Mammary epithelial cell (primary cell): Measurements from ENCODE around the gene SEPTIN5.

Source experiments
- CTCF ChIP-seq, 2 donors: IDR thresholded peaks in 1 of 2; conservative IDR thresholded peaks in 1 of 2; 2 replicates each; pipeline ENCODE4 v1.5.1; 2011 to 2012; ENCODE audit warnings: inconsistent platforms in 2 of 2, low read length in 2 of 2, mild to moderate bottlenecking in 2 of 2, control low read depth in 1 of 2, low read depth in 1 of 2; ENCODE audit not compliant: insufficient read depth in 1 of 2; ENCODE audit errors: extremely low read depth in 1 of 2
- EZH2 ChIP-seq: IDR thresholded peaks from 2 replicates; pipeline ENCODE4 v1.6.1; 2012; ENCODE audit warnings: low read length, inconsistent platforms, borderline replicate concordance

GRCh38 chr22:19730198-19730597 lies 15.9 kb downstream of the SEPTIN5 start:
- TF ChIP-seq CTCF (conservative IDR thresholded peaks at IDR 0.05 in 1 of 2, IDR thresholded peaks at IDR 0.05 in 1 of 2; ENCODE audit: extremely low read depth in 1 of 2, insufficient read depth in 1 of 2, low read depth in 1 of 2, low read length in 2 of 2) (no peak), EZH2 (no peak)
